K562 (cell line): ENCODE data around the gene TLX2. TPM values are rescaled to one million over a fixed set of nuclear protein-coding genes. Genes with fewer than 3 reads are reported as not detected.

Experiments used
- HBP1 ChIP-seq: fragments of 450-650 bp; formaldehyde crosslinking; IDR thresholded peaks from 2 replicates; pipeline ENCODE4 v1.4.0; 2022; ENCODE audit warnings: missing genetic modification characterization
- HDAC3 ChIP-seq: fragments of 450-650 bp; IDR thresholded peaks from 2 replicates; pipeline ENCODE4 v1.6.1; 2018; ENCODE audit warnings: borderline replicate concordance, mild to moderate bottlenecking, moderate library complexity; ENCODE audit not compliant: partially characterized antibody
- IRF1 ChIP-seq: sonication (generic); formaldehyde crosslinking; IDR thresholded peaks from 2 replicates; pipeline ENCODE4 v1.8.0; 2022; ENCODE audit warnings: missing genetic modification reagents, mild to moderate bottlenecking, borderline replicate concordance
- MAFF ChIP-seq: IDR thresholded peaks from 2 replicates; pipeline ENCODE4 v1.6.1; 2012; ENCODE audit warnings: low read length, improper control_type of control experiment
- PHB2 ChIP-seq: fragments of 450-650 bp; IDR thresholded peaks from 2 replicates; pipeline ENCODE4 v1.6.1; 2017; ENCODE audit warnings: low read depth
- SMARCA5 ChIP-seq: fragments of 450-650 bp; IDR thresholded peaks from 2 replicates; pipeline ENCODE4 v1.6.1; 2016
- SMC3 ChIP-seq: conservative IDR thresholded peaks from 2 replicates; pipeline ENCODE4 v1.6.1; 2011; ENCODE audit warnings: low read depth, low read length, improper control_type of control experiment; ENCODE audit not compliant: insufficient read depth
- TAF1 ChIP-seq: IDR thresholded peaks from 2 replicates; pipeline ENCODE4 v1.6.1; 2011; ENCODE audit warnings: mild to moderate bottlenecking, low read length, moderate library complexity; ENCODE audit not compliant: insufficient read depth, control insufficient read depth, severe bottlenecking; ENCODE audit errors: extremely low read depth
- ZBTB34 ChIP-seq: fragments of 250-450 bp; sonication (Bioruptor Pico); IDR thresholded peaks from 2 replicates; pipeline ENCODE4 v1.8.0; 2021; ENCODE audit warnings: mild to moderate bottlenecking, moderate library complexity
- ZFPM2 ChIP-seq: fragments of 250-450 bp; sonication (Bioruptor Pico); IDR thresholded peaks from 2 replicates; pipeline ENCODE4 v1.5.1; 2022; ENCODE audit warnings: mild to moderate bottlenecking
- ZNF280A ChIP-seq: fragments of 450-650 bp; IDR thresholded peaks from 2 replicates; pipeline ENCODE4 v1.6.1; 2018; ENCODE audit warnings: mild to moderate bottlenecking, low read depth; ENCODE audit not compliant: partially characterized antibody
- ZNF407 ChIP-seq: fragments of 450-650 bp; IDR thresholded peaks from 2 replicates; pipeline ENCODE4 v1.6.1; 2016; ENCODE audit warnings: low read depth
- ZNF695 ChIP-seq: fragments of 450-650 bp; formaldehyde crosslinking; IDR thresholded peaks from 2 replicates; pipeline ENCODE4 v1.4.0; 2020; ENCODE audit warnings: mild to moderate bottlenecking, moderate library complexity
- polyA plus RNA-seq, 8 experiments: library from polyadenylated mRNA; depleted of rRNA in 4 of 8; stranded (reverse) in 5 of 8; unstranded in 3 of 8; fragments of >200 nt; fragmentation: Nextera tagmentation in 2 of 8; fragmentation: Illumina TruSeq in 1 of 8; extraction: Ambion mirVana in 2 of 8; extraction: Trizol in 1 of 8; gene quantifications; 2 replicates each; pipeline versions ENCODE4 v1.2.1 to v1.2.3, GENCODE V29; 2011 to 2014; ENCODE audit warnings: inconsistent platforms in 1 of 8, missing spikeins in 1 of 8
- total RNA-seq, 7 experiments: library from RNA; depleted of rRNA in 6 of 7; stranded (reverse); fragments of >200 nt in 6 of 7; fragmentation: Illumina TruSeq in 2 of 7; extraction: Trizol in 2 of 7; gene quantifications; 2 replicates each; pipeline versions ENCODE4 v1.2.1 to v1.2.3, GENCODE V29; 2011 to 2021; ENCODE audit warnings: low replicate concordance in 1 of 7

TLX2 gene
- total and polyA plus RNA-seq, 9 of the 15 experiments (the other 6 are each of a cell fraction or from before 2014, with no cell fraction given): not detected

GRCh38 chr2:74502720-74503505 is 11.3 kb upstream of the TLX2 start (continued):
- TF ChIP-seq HBP1 (CRISPR knock-in tag) (no peak), ZNF695 (CRISPR knock-in tag) (no peak), SMC3 (0 out of 2 replicates have a peak, but pooled peaks have one; percentile 2), PHB2 (no peak), MAFF (no peak), ZNF407 (no peak), IRF1 (no peak), TAF1 (peak; percentile 54), ZNF280A (no peak), SMARCA5 (no peak), ZBTB34 (no peak), ZFPM2 (CRISPR knock-in tag) (no peak), HDAC3 (no peak)
